ENCODE measurements around the gene TAS1R3. TPM values are rescaled to one million over a fixed set of nuclear protein-coding genes. Genes with fewer than 3 reads are reported as not detected.
A peak's percentile ranks its signal among the peaks of the same experiment; 100 is the strongest.

Gene TAS1R3
- total RNA-seq, 8 experiments from 2014 or later: 0.65 to 2.3 (median 1.2) TPM

- Histone ChIP-seq H3K27ac (no peak overlapping the region), H3K4me1 (replicated peaks in 1 of 2) (peaks cover 8% of the 10 kb centered on the region in 2 donors), H3K4me3 (no peak overlapping the region)
- ATAC-seq (replicated peaks in 6 of 8): no peak
- 90% methylated on average over 2 of the region's 21 CpGs; no CpG with 5 or more reads in 9 of the 10 experiments for WGBS, 10 experiments
- in situ Hi-C loops (cut with MboI; ENCODE audit: low pct_unique_long_range_greater_than_20kb in 2 of 9, low sequenced_read_pairs in 9 of 9, unreplicated experiment in 9 of 9): no loop called here
Measured at GRCh38 chr1:1335792-1336248, 4.7 kb downstream of the TAS1R3 start.

- ATAC-seq (replicated peaks in 6 of 8): no peak
- Histone ChIP-seq H3K4me1 (replicated peaks in 1 of 2) (peaks cover 1 to 2% of the 10 kb centered on the region in 2 donors), H3K27ac (no peak overlapping the region), H3K4me3 (no peak overlapping the region)
- no CpG with 5 or more reads among the region's 26 CpGs for WGBS, 10 experiments
- in situ Hi-C loops (cut with MboI; ENCODE audit: low pct_unique_long_range_greater_than_20kb in 2 of 9, low sequenced_read_pairs in 9 of 9, unreplicated experiment in 9 of 9): no loop called here
Measured at GRCh38 chr1:1336446-1336845, 5.4 kb downstream of the TAS1R3 start.

GRCh38 chr1:1336931-1337792, 6.1 kb downstream of the TAS1R3 start:
- WGBS, 10 experiments: 92 to 100% (median 93%) methylated on average over 1 to 5 of the region's 32 CpGs; no CpG with 5 or more reads in 7 of the 10 experiments
- ATAC-seq (replicated peaks in 6 of 8): no peak
- in situ Hi-C loops (cut with MboI; ENCODE audit: low pct_unique_long_range_greater_than_20kb in 2 of 9, low sequenced_read_pairs in 9 of 9, unreplicated experiment in 9 of 9): no loop called here

GRCh38 chr1:1337793-1338147, 6.7 kb downstream of the TAS1R3 start:
- peak in 1 of 8 experiments; percentile 21 for ATAC-seq (replicated peaks in 6 of 8)
- Histone ChIP-seq H3K27ac (no peak overlapping the region), H3K4me1 (replicated peaks in 1 of 2) (no peaks in the 10 kb centered on the region), H3K4me3 (no peak overlapping the region)
- WGBS, 10 experiments: no CpG with 5 or more reads among the region's 18 CpGs
- in situ Hi-C loops (cut with MboI; ENCODE audit: low pct_unique_long_range_greater_than_20kb in 2 of 9, low sequenced_read_pairs in 9 of 9, unreplicated experiment in 9 of 9): no loop called here

More at GRCh38 chr1:1336931-1337792, 6.1 kb downstream of the TAS1R3 start:
- Histone ChIP-seq H3K27ac (no peak overlapping the region), H3K4me3 (no peak overlapping the region), H3K4me1 (replicated peaks in 1 of 2) (no peaks in the 10 kb centered on the region)

GRCh38 chr1:1338278-1338677, 7.2 kb downstream of the TAS1R3 start:
- in situ Hi-C loops (cut with MboI; ENCODE audit: low pct_unique_long_range_greater_than_20kb in 2 of 9, low sequenced_read_pairs in 9 of 9, unreplicated experiment in 9 of 9): no loop called here
- Histone ChIP-seq H3K4me3 (no peak overlapping the region), H3K27ac (no peak overlapping the region), H3K4me1 (replicated peaks in 1 of 2) (no peaks in the 10 kb centered on the region)
- WGBS, 10 experiments: 92 to 100% (median 95%) methylated on average over 2 to 27 of the region's 36 CpGs; no CpG with 5 or more reads in 6 of the 10 experiments
- no peak for ATAC-seq (replicated peaks in 6 of 8)

GRCh38 chr1:1340185-1340584, 9.1 kb downstream of the TAS1R3 start:
- in situ Hi-C loops (cut with MboI; ENCODE audit: low pct_unique_long_range_greater_than_20kb in 2 of 9, low sequenced_read_pairs in 9 of 9, unreplicated experiment in 9 of 9): no loop called here
- Histone ChIP-seq H3K27ac (no peak overlapping the region), H3K4me1 (replicated peaks in 1 of 2) (no peaks in the 10 kb centered on the region), H3K4me3 (no peak overlapping the region)
- 94 to 97% (median 96%) methylated on average over 4 to 6 of the region's 23 CpGs; no CpG with 5 or more reads in 7 of the 10 experiments for WGBS, 10 experiments
- ATAC-seq (replicated peaks in 6 of 8): no peak

GRCh38 chr1:1340791-1341548, 9.9 kb downstream of the TAS1R3 start:
- Histone ChIP-seq H3K4me3 (no peak overlapping the region), H3K27ac (no peak overlapping the region), H3K4me1 (replicated peaks in 1 of 2) (no peaks in the 10 kb centered on the region)
- WGBS, 10 experiments: 75 to 100% (median 94%) methylated on average over 4 to 34 of the region's 36 CpGs
- in situ Hi-C loops (cut with MboI; ENCODE audit: low pct_unique_long_range_greater_than_20kb in 2 of 9, low sequenced_read_pairs in 9 of 9, unreplicated experiment in 9 of 9): no loop called here
- ATAC-seq (replicated peaks in 6 of 8): no peak

- ATAC-seq (replicated peaks in 6 of 8): no peak
- in situ Hi-C loops (cut with MboI; ENCODE audit: low pct_unique_long_range_greater_than_20kb in 2 of 9, low sequenced_read_pairs in 9 of 9, unreplicated experiment in 9 of 9): no loop called here
- H3K4me3 ChIP-seq: no peak overlapping the region
- 84 to 100% (median 91%) methylated on average over 3 to 10 of the region's 17 CpGs; no CpG with 5 or more reads in 4 of the 10 experiments for WGBS, 10 experiments
- no peak overlapping the region for H3K27ac ChIP-seq
- no peaks in the 10 kb centered on the region for H3K4me1 ChIP-seq (replicated peaks in 1 of 2)
Measured at GRCh38 chr1:1341549-1342021, 10.5 kb downstream of the TAS1R3 start.

- ATAC-seq (replicated peaks in 6 of 8): no peak
Measured at GRCh38 chr1:1342061-1342562, 11.0 kb downstream of the TAS1R3 start.

GRCh38 chr1:1342584-1343115, 11.6 kb downstream of the TAS1R3 start:
- ATAC-seq (replicated peaks in 6 of 8): no peak
- Histone ChIP-seq H3K27ac (no peak overlapping the region), H3K4me1 (replicated peaks in 1 of 2) (peaks cover 7 to 10% of the 10 kb centered on the region in 2 donors), H3K4me3 (no peak overlapping the region)
- in situ Hi-C loops (cut with MboI; ENCODE audit: low pct_unique_long_range_greater_than_20kb in 2 of 9, low sequenced_read_pairs in 9 of 9, unreplicated experiment in 9 of 9): no loop called here
- WGBS, 10 experiments: no CpG with 5 or more reads among the region's 18 CpGs

More at GRCh38 chr1:1342061-1342562, 11.0 kb downstream of the TAS1R3 start:
- Histone ChIP-seq H3K27ac (no peak overlapping the region), H3K4me1 (replicated peaks in 1 of 2) (peaks cover 2 to 5% of the 10 kb centered on the region in 2 donors), H3K4me3 (no peak overlapping the region)
- in situ Hi-C loops (cut with MboI; ENCODE audit: low pct_unique_long_range_greater_than_20kb in 2 of 9, low sequenced_read_pairs in 9 of 9, unreplicated experiment in 9 of 9): no loop called here
- WGBS, 10 experiments: 100% methylated on average over 1 to 6 of the region's 28 CpGs; no CpG with 5 or more reads in 8 of the 10 experiments

GRCh38 chr1:1343811-1344421, 12.8 kb downstream of the TAS1R3 start:
- no peak for ATAC-seq (replicated peaks in 6 of 8)
- 90 to 100% (median 93%) methylated on average over 1 to 8 of the region's 24 CpGs; no CpG with 5 or more reads in 6 of the 10 experiments for WGBS, 10 experiments
- Histone ChIP-seq H3K27ac (no peak overlapping the region), H3K4me3 (no peak overlapping the region), H3K4me1 (replicated peaks in 1 of 2) (peaks cover 11 to 16% of the 10 kb centered on the region in 2 donors)
- in situ Hi-C loops (cut with MboI; ENCODE audit: low pct_unique_long_range_greater_than_20kb in 2 of 9, low sequenced_read_pairs in 9 of 9, unreplicated experiment in 9 of 9): no loop called here

GRCh38 chr1:1344655-1345361, 13.7 kb downstream of the TAS1R3 start:
- Histone ChIP-seq H3K4me1 (replicated peaks in 1 of 2) (peaks cover 11 to 16% of the 10 kb centered on the region in 2 donors), H3K4me3 (no peak overlapping the region), H3K27ac (no peak overlapping the region)
- in situ Hi-C loops (cut with MboI; ENCODE audit: low pct_unique_long_range_greater_than_20kb in 2 of 9, low sequenced_read_pairs in 9 of 9, unreplicated experiment in 9 of 9): no loop called here
- 25 to 87% methylated on average over 6 of the region's 15 CpGs; no CpG with 5 or more reads in 8 of the 10 experiments for WGBS, 10 experiments
- ATAC-seq (replicated peaks in 6 of 8): peak in 3 of 8 experiments; percentile 2 to 10 (median 4)

All from motor neuron (in vitro differentiated cells).